MCF 10A (cell line): Measurements from ENCODE around the gene FZD2. TPM values are rescaled to one million over a fixed set of nuclear protein-coding genes. Genes with fewer than 3 reads are reported as not detected.

Experiments used
- BruUV-seq: library from RNA; stranded (reverse); fragments of 400-500 nt; replicated peaks from 2 replicates; lab custom pipeline; 2021; lab: Mats Ljungman, UMichigan
- CTCF ChIA-PET: fragments of 300-600 bp; sonication (Branson Sonifier 250); formaldehyde crosslinking; extraction: SDS; loops from one replicate; lab custom pipeline; 2021; ENCODE audit warnings: antibody characterized with exemption, inconsistent platforms; lab: Yijun Ruan, JAX
- POLR2A ChIA-PET: fragments of 300-600, 350-650 bp; sonication (Branson Sonifier 250); formaldehyde crosslinking; extraction: SDS; loops from one replicate; lab custom pipeline; 2020; ENCODE audit warnings: antibody characterized with exemption, inconsistent platforms; lab: Yijun Ruan, JAX
- DNase-seq: peaks from one replicate; pipeline ENCODE4 v3.0.0-alpha.2; 2018; ENCODE audit not compliant: unreplicated experiment
- H3K27ac Mint-ChIP-seq: one replicate; pipeline ENCODE4 v1.8.0; 2022; ENCODE audit warnings: mild to moderate bottlenecking, low read depth, mixed read lengths; ENCODE audit not compliant: unreplicated experiment
- H3K27me3 Mint-ChIP-seq: one replicate; pipeline ENCODE4 v1.8.0; 2022; ENCODE audit warnings: mixed read lengths; ENCODE audit not compliant: insufficient read depth, unreplicated experiment
- H3K36me3 Mint-ChIP-seq: one replicate; pipeline ENCODE4 v1.8.0; 2022; ENCODE audit warnings: mild to moderate bottlenecking, moderate library complexity, mixed read lengths; ENCODE audit not compliant: insufficient read depth, unreplicated experiment
- H3K4me1 Mint-ChIP-seq: one replicate; pipeline ENCODE4 v1.8.0; 2022; ENCODE audit warnings: mixed read lengths; ENCODE audit not compliant: insufficient read depth, unreplicated experiment
- H3K4me3 Mint-ChIP-seq: one replicate; pipeline ENCODE4 v1.8.0; 2022; ENCODE audit warnings: mild to moderate bottlenecking, moderate library complexity, mixed read lengths; ENCODE audit not compliant: unreplicated experiment
- H3K9me3 Mint-ChIP-seq: one replicate; pipeline ENCODE4 v1.8.0; 2022; ENCODE audit warnings: mixed read lengths; ENCODE audit not compliant: unreplicated experiment
- intact Hi-C: fragments of 100-400 bp; cut with micrococcal nuclease; formaldehyde crosslinking; loops from 2 replicates; pipeline ENCODE4 v1.14.1; 2022
- total RNA-seq: library from RNA; stranded (reverse); gene quantifications from 2 replicates; pipeline ENCODE4 v1.2.3, GENCODE V29; 2022
- TF ChIP-seq, protein P1 (sequence below): fragments of 200-600 bp; IDR thresholded peaks from one replicate; pipeline ENCODE4 v1.8.0; 2022; ENCODE audit warnings: antibody characterized with exemption, mild to moderate bottlenecking; ENCODE audit not compliant: unreplicated experiment

The FZD2 gene
- total RNA-seq, 1 experiment from 2014 or later = 6.8 TPM

DNA sequence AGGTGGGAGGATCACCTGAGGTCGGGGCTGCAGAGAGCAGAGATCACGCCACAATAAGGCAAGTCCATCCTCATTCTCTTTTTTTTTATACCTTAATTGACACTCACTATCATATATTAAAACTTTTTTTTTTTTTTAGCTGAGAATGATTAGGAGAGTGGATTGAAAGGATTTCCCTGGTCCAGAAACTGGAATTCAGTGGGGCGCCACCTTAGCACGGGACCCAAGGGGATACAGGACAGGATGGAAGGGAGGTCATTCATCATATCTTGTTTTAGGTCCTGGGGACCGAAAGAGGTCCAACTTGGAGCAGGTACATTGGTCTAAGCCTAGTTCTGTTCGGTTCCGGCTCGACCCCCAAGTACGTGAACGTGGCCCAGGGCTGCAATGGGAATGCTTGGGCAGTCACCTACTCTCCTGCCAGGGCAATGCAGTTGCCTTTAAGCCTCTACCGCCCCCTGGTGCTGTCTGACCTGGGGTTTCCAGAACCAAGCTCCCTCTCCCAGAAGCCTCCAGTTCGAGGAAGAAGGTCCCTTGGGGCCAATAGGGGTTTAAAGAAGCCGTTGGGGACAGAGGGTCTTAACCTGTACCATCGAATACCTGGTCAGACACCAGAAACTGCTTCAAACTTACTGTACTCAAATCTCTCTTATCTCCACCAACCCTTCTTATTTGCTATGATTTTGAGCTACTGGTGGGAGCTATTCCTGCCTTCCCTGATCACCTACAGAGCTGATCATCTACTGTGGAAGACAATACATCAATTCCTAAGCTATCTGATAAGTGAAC, 34.2 kb upstream of the FZD2 start:
- TF ChIP-seq, protein P1, sequence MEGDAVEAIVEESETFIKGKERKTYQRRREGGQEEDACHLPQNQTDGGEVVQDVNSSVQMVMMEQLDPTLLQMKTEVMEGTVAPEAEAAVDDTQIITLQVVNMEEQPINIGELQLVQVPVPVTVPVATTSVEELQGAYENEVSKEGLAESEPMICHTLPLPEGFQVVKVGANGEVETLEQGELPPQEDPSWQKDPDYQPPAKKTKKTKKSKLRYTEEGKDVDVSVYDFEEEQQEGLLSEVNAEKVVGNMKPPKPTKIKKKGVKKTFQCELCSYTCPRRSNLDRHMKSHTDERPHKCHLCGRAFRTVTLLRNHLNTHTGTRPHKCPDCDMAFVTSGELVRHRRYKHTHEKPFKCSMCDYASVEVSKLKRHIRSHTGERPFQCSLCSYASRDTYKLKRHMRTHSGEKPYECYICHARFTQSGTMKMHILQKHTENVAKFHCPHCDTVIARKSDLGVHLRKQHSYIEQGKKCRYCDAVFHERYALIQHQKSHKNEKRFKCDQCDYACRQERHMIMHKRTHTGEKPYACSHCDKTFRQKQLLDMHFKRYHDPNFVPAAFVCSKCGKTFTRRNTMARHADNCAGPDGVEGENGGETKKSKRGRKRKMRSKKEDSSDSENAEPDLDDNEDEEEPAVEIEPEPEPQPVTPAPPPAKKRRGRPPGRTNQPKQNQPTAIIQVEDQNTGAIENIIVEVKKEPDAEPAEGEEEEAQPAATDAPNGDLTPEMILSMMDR = peak; percentile 57
- intact Hi-C loops = loop anchor here (1.0 kb wide), 1 partner anchor 123 kb away; no protein-coding TSS in a partner anchor
- Mint-ChIP-seq H3K4me1 (peaks cover 2% of the 10 kb centered on the region), H3K27me3 (no peaks in the 10 kb centered on the region), H3K9me3 (no peaks in the 10 kb centered on the region), H3K27ac (no peak overlapping the region), H3K4me3 (no peak overlapping the region), H3K36me3 (peaks cover 2% of the 10 kb centered on the region)
- no TSS peak for BruUV-seq
- ChIA-PET CTCF (interaction anchor here (0.6 to 2.5 kb wide), 12 partner anchors 10 to 190 kb away, joined by 3 to 28 read pairs (median 4); partner anchors contain the start of genes GPATCH8 and GRN), POLR2A (interaction anchor here (0.6 to 0.8 kb wide), 3 partner anchors 17 to 573 kb away, joined by 3 read pairs; no protein-coding TSS in a partner anchor)
- peak; percentile 76 for DNase-seq

DNA sequence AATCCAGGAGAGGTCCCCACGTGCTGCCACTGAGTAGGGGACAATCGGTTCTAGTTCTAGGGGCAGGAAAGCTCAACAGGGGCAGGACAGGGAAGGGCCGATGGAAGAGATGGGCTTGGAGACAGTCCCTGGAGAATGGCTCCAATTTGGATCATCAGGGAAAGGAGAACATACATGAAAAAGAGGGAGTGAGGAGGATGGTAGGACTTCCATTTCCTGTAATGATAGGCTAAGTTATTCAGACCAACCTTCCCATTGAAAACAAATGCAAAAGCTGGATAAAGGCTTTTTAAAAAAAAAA, 33.7 kb upstream of the FZD2 start:
- no TSS peak for BruUV-seq
- Mint-ChIP-seq H3K4me3 (no peak overlapping the region), H3K36me3 (no peaks in the 10 kb centered on the region), H3K27me3 (no peaks in the 10 kb centered on the region), H3K27ac (no peak overlapping the region), H3K4me1 (no peaks in the 10 kb centered on the region), H3K9me3 (no peaks in the 10 kb centered on the region)
- CTCF ChIA-PET = interaction anchor here (0.6 to 2.5 kb wide), 10 partner anchors 10 to 190 kb away, joined by 3 to 28 read pairs (median 4); partner anchors contain the start of gene GPATCH8
- TF ChIP-seq, protein P1 = no peak
- intact Hi-C loops = loop anchor here (1.0 kb wide), 1 partner anchor 123 kb away; no protein-coding TSS in a partner anchor
- no peak for DNase-seq
- POLR2A ChIA-PET = interaction anchor here (0.6 kb wide), 2 partner anchors 172 to 574 kb away, joined by 3 read pairs; no protein-coding TSS in a partner anchor

DNA sequence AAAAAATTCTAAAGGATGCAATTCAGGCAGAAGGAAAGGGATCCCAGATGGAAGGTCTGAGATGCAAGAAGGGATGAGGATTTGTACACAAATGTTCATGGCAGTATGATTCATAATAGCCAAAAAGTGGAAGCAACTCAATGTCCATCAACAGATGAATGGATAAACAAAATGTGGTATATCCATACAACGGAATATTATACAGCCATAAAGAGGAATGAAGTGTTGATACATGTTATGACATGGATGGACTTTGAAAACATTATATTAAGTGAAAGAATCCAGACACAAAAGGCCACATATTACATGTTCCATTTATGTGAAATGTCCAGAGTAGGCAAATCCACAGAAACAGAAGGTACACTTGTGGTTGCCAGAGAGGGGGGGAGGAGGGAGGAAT, 30.2 kb upstream of the FZD2 start:
- no TSS peak for BruUV-seq
- H3K27me3 Mint-ChIP-seq = no peaks in the 10 kb centered on the region
- TF ChIP-seq, protein P1 = no peak
- ChIA-PET CTCF (no interaction called here), POLR2A (interaction anchor here (0.9 kb wide), 1 partner anchor 24 kb away, joined by 4 read pairs; the partner anchor contains the start of gene GPATCH8)
- intact Hi-C loops = no loop called here
- H3K4me3 Mint-ChIP-seq = no peak overlapping the region
- no peaks in the 10 kb centered on the region for H3K9me3 Mint-ChIP-seq
- H3K27ac Mint-ChIP-seq = no peak overlapping the region
- no peak for DNase-seq
- no peaks in the 10 kb centered on the region for H3K36me3 Mint-ChIP-seq
- no peaks in the 10 kb centered on the region for H3K4me1 Mint-ChIP-seq

DNA sequence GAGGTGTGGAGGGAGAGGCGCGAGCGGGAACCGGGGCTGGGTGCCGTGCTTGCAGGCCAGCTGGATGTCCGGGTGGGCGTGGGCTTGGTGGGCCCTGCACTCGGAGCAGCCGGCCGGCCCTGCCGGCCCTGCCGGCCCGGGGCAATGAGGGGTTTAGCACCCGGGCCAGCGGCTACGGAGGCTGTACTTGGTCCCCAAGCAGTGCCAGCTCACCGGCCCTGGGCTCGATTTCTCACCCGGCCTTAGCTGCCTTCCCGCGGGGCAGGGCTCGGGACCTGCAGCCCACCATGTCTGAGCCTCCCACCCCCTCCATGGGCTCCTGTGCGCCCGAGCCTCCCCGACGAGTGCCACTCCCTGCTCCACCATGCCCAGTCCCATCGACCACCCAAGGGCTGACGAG, 29.3 kb upstream of the FZD2 start:
- CTCF ChIA-PET = interaction anchor here (0.6 kb wide), 1 partner anchor 445 kb away, joined by 4 read pairs; no protein-coding TSS in a partner anchor
- H3K27me3 Mint-ChIP-seq = no peaks in the 10 kb centered on the region

More for the DNA sequence above, 29.3 kb upstream of the FZD2 start:
- intact Hi-C loops = no loop called here
- POLR2A ChIA-PET = no interaction called here
- no peaks in the 10 kb centered on the region for H3K36me3 Mint-ChIP-seq
- TF ChIP-seq, protein P1 = no peak
- DNase-seq = no peak
- no peaks in the 10 kb centered on the region for H3K4me1 Mint-ChIP-seq
- H3K27ac Mint-ChIP-seq = no peak overlapping the region
- no peak overlapping the region for H3K4me3 Mint-ChIP-seq
- BruUV-seq = no TSS peak
- no peaks in the 10 kb centered on the region for H3K9me3 Mint-ChIP-seq
